ENCODE data around the gene SLC44A1. TPM values are rescaled to one million over a fixed set of nuclear protein-coding genes. Genes with fewer than 3 reads are reported as not detected.

SLC44A1 gene
- polyA plus RNA-seq, 2 of the 4 experiments (the other 2 are of a cell fraction), result 19.6 to 27.2 TPM

- ChIA-PET POLR2A (no interaction called here), CTCF (no interaction called here)
- no peak for FAIRE-seq
- Histone ChIP-seq H3K9me3 (no peaks in the 10 kb centered on the region), H3K27ac (no peak overlapping the region), H3K4me3 (no peak overlapping the region), H3K4me2 (no peak overlapping the region), H3K4me1 (peaks cover 19% of the 10 kb centered on the region; the same call in 2 of the 3 replicates)
- TF ChIP-seq CBX8 (IDR thresholded peaks at IDR 0.05) (no peak), USF2 (IDR thresholded peaks at IDR 0.05) (no peak)
- ATAC-seq, result no peak
- DNase-seq (ENCODE audit: low read depth in 1 of 2, low spot score in 1 of 2), result no peak
Observed at GRCh38 chr9:105485131-105485530, 240.7 kb downstream of the SLC44A1 start.

Other genes with a start within 250 kb of the SLC44A1 start
- 5.8 and 8.5 TPM in 2 replicates for gene FSD1L, start 203.4 kb downstream of the SLC44A1 start, polyA plus RNA-seq (2011; rRNA removed)
- 3.2 to 3.3 TPM (median 3.2 TPM) in 3 replicates for gene FSD1L, start 203.4 kb downstream of the SLC44A1 start, polyA plus RNA-seq (2017; fragmentation: RNase III; extraction: RNeasy Plus Mini Kit Qiagen cat#74134 plus additional on column Dnase treatment)